Mucosa of descending colon (tissue), 3 donors: ENCODE results near the gene ENTPD7. TPM values are rescaled to one million over a fixed set of nuclear protein-coding genes. Genes with fewer than 3 reads are reported as not detected.

Experiments
- ATAC-seq: fragments of 200-7000 bp; cut with Tn5 transposase; one replicate; pipeline ENCODE4 v1.9.1; 2020; ENCODE audit warnings: mild to moderate bottlenecking, moderate library complexity
- DNase-seq, 3 donors: peaks; one replicate each; pipeline ENCODE4 v3.0.0-alpha.2; 2020
- H3K36me3 ChIP-seq: fragments of 200-600 bp; one replicate; pipeline ENCODE4 v1.8.0; 2021; ENCODE audit warnings: low read depth, mild to moderate bottlenecking
- H3K4me1 ChIP-seq: fragments of 200-600 bp; one replicate; pipeline ENCODE4 v1.8.0; 2021; ENCODE audit warnings: low read depth, mild to moderate bottlenecking
- H3K4me3 ChIP-seq: fragments of 200-600 bp; one replicate; pipeline ENCODE4 v1.8.0; 2021; ENCODE audit warnings: mild to moderate bottlenecking
- H3K9me3 ChIP-seq: fragments of 200-600 bp; one replicate; pipeline ENCODE4 v1.8.0; 2021; ENCODE audit warnings: mild to moderate bottlenecking
- CTCF ChIP-seq: fragments of 200-600 bp; IDR thresholded peaks from one replicate; pipeline ENCODE4 v1.8.0; 2022; ENCODE audit warnings: antibody characterized with exemption, mild to moderate bottlenecking
- intact Hi-C, 2 donors: fragments of 100-400 bp; cut with DNase I in 1 of 2; cut with micrococcal nuclease in 1 of 2; formaldehyde crosslinking; loops; one replicate each; pipeline versions ENCODE4 v1.11.0 to v1.11.1; 2022; cut with DNase I, micrococcal nuclease
- total RNA-seq, 3 donors: library from RNA; stranded (reverse); fragmentation: NEBNext Ultra II Directional in 2 of 3; extraction: Animal tissue kit (Norgen Biotek cat#: 25700) in 2 of 3; gene quantifications; one replicate each; pipeline versions ENCODE4 v1.2.1 to v1.2.4, GENCODE V29; 2021 to 2023
- donor health status: DM: no; HTN: no; CAD: no; lungs with moderate emphysema.
- donor health status: DM: no; HTN: no; CAD: no.
- donor health status: DM: no; HTN: yes; CAD: no.

The ENTPD7 gene
- total RNA-seq, 3 donors from 2014 or later = 10.2 to 20.5 (median 14.3) TPM

- no peak for TF ChIP-seq CTCF
- H3K4me1 ChIP-seq = no peaks in the 10 kb centered on the region
- no peak overlapping the region for H3K4me3 ChIP-seq
- no peaks in the 10 kb centered on the region for H3K36me3 ChIP-seq
- DNase-seq = no peak
- intact Hi-C loops = no loop called here
- H3K9me3 ChIP-seq = no peaks in the 10 kb centered on the region
- no peak for ATAC-seq
Observed at GRCh38 chr10:99652800-99653390, 6.4 kb upstream of the ENTPD7 start.

- DNase-seq (no peak), ATAC-seq (no peak)
- Histone ChIP-seq H3K4me3 (no peak overlapping the region), H3K36me3 (no peaks in the 10 kb centered on the region), H3K9me3 (no peaks in the 10 kb centered on the region), H3K4me1 (peaks cover 6% of the 10 kb centered on the region)
- intact Hi-C loops = no loop called here
- TF ChIP-seq CTCF = no peak
Observed at GRCh38 chr10:99654390-99655175, 4.7 kb upstream of the ENTPD7 start.

GRCh38 chr10:99656199-99657064, 2.9 kb upstream of the ENTPD7 start:
- intact Hi-C loops = no loop called here
- ATAC-seq = no peak
- Histone ChIP-seq H3K9me3 (no peaks in the 10 kb centered on the region), H3K4me3 (no peak overlapping the region), H3K4me1 (peaks cover 6% of the 10 kb centered on the region), H3K36me3 (no peaks in the 10 kb centered on the region)
- TF ChIP-seq CTCF = no peak
- DNase-seq = no peak

- peak; percentile 80 to 83 (median 81) for DNase-seq
- no peaks in the 10 kb centered on the region for H3K9me3 ChIP-seq
- peaks cover 6% of the 10 kb centered on the region for H3K4me1 ChIP-seq
- H3K4me3 ChIP-seq = peak overlapping the region; percentile 76
- intact Hi-C loops = no loop called here
- TF ChIP-seq CTCF = no peak
- H3K36me3 ChIP-seq = no peaks in the 10 kb centered on the region
- ATAC-seq = peak; percentile 58
Observed at GRCh38 chr10:99658622-99659030, 683 bp upstream of the ENTPD7 start.

GRCh38 chr10:99659868-99660366, 608 bp downstream of the ENTPD7 start:
- ATAC-seq = peak; percentile 3
- no peaks in the 10 kb centered on the region for H3K9me3 ChIP-seq
- peaks cover 6% of the 10 kb centered on the region for H3K4me1 ChIP-seq
- TF ChIP-seq CTCF = no peak
- intact Hi-C loops = no loop called here
- peak in 2 of 3 donors; percentile 9 to 35 for DNase-seq
- peak overlapping the region; percentile 76 for H3K4me3 ChIP-seq
- no peaks in the 10 kb centered on the region for H3K36me3 ChIP-seq
